Epithelial cell of alveolus of lung (primary cell): ENCODE measurements around the gene FRS2. TPM values are rescaled to one million over a fixed set of nuclear protein-coding genes. Genes with fewer than 3 reads are reported as not detected.

ENCODE experiments used
- total RNA-seq: library from RNA; depleted of rRNA; stranded (reverse); fragments of >200 nt; gene quantifications from 2 replicates; pipeline ENCODE4 v1.2.1, GENCODE V29; 2015

Gene FRS2, protein sequence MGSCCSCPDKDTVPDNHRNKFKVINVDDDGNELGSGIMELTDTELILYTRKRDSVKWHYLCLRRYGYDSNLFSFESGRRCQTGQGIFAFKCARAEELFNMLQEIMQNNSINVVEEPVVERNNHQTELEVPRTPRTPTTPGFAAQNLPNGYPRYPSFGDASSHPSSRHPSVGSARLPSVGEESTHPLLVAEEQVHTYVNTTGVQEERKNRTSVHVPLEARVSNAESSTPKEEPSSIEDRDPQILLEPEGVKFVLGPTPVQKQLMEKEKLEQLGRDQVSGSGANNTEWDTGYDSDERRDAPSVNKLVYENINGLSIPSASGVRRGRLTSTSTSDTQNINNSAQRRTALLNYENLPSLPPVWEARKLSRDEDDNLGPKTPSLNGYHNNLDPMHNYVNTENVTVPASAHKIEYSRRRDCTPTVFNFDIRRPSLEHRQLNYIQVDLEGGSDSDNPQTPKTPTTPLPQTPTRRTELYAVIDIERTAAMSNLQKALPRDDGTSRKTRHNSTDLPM
- 22.9 and 48.5 TPM in 2 replicates for total RNA-seq

DNA sequence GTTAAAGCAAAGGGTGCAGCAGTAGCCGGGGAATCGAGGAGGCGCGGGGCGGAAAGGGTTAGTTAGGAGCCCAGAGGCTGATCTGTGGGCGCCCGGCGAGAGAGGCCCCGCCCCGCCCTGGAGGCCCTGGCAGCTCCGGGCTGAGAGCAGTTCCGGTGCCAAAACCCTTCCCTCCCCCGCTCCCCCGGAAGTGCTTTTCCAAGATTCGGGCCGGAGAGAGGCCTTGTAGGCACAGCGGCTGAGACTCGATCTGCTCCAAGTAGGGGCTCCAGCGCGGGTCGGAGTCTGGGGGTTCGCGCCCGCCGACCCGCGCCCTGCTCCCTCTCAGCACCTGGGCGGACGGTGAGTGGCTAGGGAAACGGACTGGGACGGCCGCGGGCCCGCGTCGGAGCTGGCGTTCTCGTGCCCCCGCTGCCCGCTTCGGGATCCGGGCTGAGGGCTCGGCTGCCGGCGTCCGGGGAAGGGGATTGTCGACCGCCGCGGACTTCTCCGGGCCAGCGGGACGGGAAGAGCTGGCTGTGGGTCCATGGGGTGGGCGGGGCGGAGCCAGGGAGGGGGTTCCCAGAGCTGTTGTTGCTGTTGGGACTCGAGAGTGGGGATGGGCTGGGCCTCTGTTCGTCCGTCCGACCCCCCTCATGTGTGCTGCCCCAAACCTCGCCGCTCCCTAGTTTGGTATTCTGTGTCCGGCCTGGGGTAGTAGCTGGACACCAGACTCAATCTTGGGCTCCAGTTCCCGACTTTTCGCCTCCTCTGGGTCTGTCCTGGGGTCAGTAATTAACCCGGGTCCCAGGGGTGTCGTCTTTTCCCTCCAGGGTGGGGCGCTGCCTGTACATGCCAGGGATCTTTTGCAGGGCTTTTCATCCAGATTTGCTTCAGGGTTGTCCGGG is at the start of gene FRS2:
TSS of gene FRS2 (plus strand) at position 200 of the 887 bp plus-strand sequence. CDS start 98,643 bp downstream, outside the sequence.

DNA sequence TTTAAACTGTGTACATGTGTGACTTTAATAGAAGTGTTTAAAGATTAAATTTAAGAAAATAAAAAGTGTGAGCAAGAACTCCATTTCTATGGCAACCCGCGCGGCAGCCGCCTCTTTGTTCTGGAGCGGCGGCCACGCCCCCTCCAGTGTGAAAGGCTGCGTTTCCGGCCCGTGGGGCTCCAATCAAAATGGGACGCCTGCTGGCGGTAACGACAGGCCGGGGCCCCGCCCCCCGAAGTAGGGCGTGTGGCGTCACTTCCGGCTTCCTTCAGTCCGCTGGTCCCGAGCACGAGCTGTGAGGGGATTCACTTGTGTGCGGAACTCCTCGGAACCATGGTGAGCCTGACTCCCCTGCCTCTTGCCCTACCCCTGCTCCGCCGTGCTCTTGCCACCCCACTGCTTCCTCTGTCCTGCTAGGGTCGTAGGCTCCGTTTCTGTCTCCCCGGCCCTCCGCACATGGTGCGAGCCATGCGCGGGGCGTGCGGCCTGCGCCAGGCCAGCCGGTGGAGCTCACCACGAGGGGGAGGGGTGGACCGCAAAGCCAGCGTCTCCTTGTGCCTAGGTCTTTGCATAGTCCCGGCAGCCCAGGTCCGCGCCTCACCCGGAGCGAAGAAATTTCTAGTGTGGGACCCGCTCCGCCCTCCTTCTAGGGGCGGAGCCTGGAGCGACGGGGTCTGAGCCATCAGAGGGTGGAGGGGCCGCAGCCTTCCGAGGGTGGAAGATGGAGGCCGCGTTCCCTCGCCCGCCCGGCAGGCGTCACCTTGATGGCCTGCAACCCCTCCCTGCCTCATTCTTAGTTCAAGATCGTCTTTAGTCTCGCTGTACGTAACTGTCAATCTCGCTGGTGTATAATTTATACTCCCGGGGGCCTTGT is 115.2 kb downstream of the FRS2 start, which contains the start of gene CCT2:
TSS of gene CCT2 (plus strand) at position 271 of the 874 bp plus-strand sequence. CDS start at position 334, 63 bp downstream.

DNA sequence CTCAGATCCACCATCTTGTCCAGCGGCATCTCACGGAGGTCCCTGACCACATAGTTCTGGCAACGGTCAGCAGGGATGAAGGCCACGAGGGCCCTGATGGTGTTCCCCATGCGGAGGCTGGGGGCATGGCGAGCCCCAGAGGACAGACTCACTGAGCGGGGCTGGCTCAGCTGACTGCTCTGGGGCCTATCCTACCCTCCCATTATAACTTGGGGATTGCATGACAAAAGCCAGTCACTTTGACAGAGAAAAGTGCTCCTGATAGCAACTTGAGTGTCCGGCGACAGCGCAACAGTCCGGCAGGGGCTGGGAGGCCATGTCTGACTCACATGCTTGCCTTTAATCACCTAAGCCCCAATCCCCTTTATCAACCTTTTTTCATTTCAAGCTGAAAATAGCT is 140.5 kb downstream of the FRS2 start, which contains the start of gene LRRC10:
TSS of gene LRRC10 (minus strand) at position 179 of the 400 bp plus-strand sequence. CDS start at position 110, 69 bp downstream.

Other genes with a start within 250 kb of the FRS2 start
- 21.2 and 39.7 TPM in 2 replicates for gene CPSF6, start 230.8 kb upstream of the FRS2 start, total RNA-seq
- 0.56 TPM in 1 of 2 replicates, not detected in the other for gene LYZ, start 122.0 kb upstream of the FRS2 start, total RNA-seq
- 11.2 and 15.4 TPM in 2 replicates for gene YEATS4, start 110.6 kb upstream of the FRS2 start, total RNA-seq
- gene CCT2, start 115.1 kb downstream of the FRS2 start, total RNA-seq: 115 and 257 TPM in 2 replicates
- gene LRRC10, start 140.5 kb downstream of the FRS2 start, total RNA-seq: not detected in 2 replicates
- 1.0 TPM in 1 of 2 replicates, not detected in the other for gene BEST3, start 228.9 kb downstream of the FRS2 start, total RNA-seq